ENCODE measurements around the gene AGBL1.

The AGBL1 gene

GRCh38 chr15:86797135-86797534, 717.5 kb downstream of the AGBL1 start:
- no peak for TF ChIP-seq CTCF (IDR thresholded peaks at IDR 0.05; ENCODE audit: insufficient read depth, missing control alignments)
- FAIRE-seq (no peak), DNase-seq (ENCODE audit: insufficient read length, low spot score) (no peak)

- DNase-seq (ENCODE audit: insufficient read length, low spot score) (no peak), FAIRE-seq (no peak)
- TF ChIP-seq CTCF (IDR thresholded peaks at IDR 0.05; ENCODE audit: insufficient read depth, missing control alignments): no peak
Measured at GRCh38 chr15:86799226-86799625, 719.6 kb downstream of the AGBL1 start.

- no peak for FAIRE-seq
- no peak for TF ChIP-seq CTCF (IDR thresholded peaks at IDR 0.05; ENCODE audit: insufficient read depth, missing control alignments)
- no peak for DNase-seq (ENCODE audit: insufficient read length, low spot score)
Measured at GRCh38 chr15:86802244-86802643, 722.6 kb downstream of the AGBL1 start.

- no peak for FAIRE-seq
- no peak for DNase-seq (ENCODE audit: insufficient read length, low spot score)
- TF ChIP-seq CTCF (IDR thresholded peaks at IDR 0.05; ENCODE audit: insufficient read depth, missing control alignments): no peak
Measured at GRCh38 chr15:86804406-86804805, 724.7 kb downstream of the AGBL1 start.

GRCh38 chr15:86810329-86810728, 730.7 kb downstream of the AGBL1 start:
- no peak for DNase-seq (ENCODE audit: insufficient read length, low spot score)

GRCh38 chr15:86813892-86814291, 734.2 kb downstream of the AGBL1 start:
- DNase-seq (ENCODE audit: insufficient read length, low spot score) (no peak), FAIRE-seq (no peak)
- TF ChIP-seq CTCF (IDR thresholded peaks at IDR 0.05; ENCODE audit: insufficient read depth, missing control alignments): no peak

More at GRCh38 chr15:86810329-86810728, 730.7 kb downstream of the AGBL1 start:
- TF ChIP-seq CTCF (IDR thresholded peaks at IDR 0.05; ENCODE audit: insufficient read depth, missing control alignments): no peak
- FAIRE-seq: no peak

GRCh38 chr15:86829245-86829644, 749.6 kb downstream of the AGBL1 start:
- DNase-seq (ENCODE audit: insufficient read length, low spot score): no peak

More at GRCh38 chr15:86829245-86829644, 749.6 kb downstream of the AGBL1 start:
- TF ChIP-seq CTCF (IDR thresholded peaks at IDR 0.05; ENCODE audit: insufficient read depth, missing control alignments): no peak
- no peak for FAIRE-seq
